ENCODE data around the gene DCUN1D1. TPM values are rescaled to one million over a fixed set of nuclear protein-coding genes. Genes with fewer than 3 reads are reported as not detected.

The DCUN1D1 gene
- total RNA-seq, 3 donors from 2014 or later = 37.5 to 62.0 (median 40.5) TPM

DNA sequence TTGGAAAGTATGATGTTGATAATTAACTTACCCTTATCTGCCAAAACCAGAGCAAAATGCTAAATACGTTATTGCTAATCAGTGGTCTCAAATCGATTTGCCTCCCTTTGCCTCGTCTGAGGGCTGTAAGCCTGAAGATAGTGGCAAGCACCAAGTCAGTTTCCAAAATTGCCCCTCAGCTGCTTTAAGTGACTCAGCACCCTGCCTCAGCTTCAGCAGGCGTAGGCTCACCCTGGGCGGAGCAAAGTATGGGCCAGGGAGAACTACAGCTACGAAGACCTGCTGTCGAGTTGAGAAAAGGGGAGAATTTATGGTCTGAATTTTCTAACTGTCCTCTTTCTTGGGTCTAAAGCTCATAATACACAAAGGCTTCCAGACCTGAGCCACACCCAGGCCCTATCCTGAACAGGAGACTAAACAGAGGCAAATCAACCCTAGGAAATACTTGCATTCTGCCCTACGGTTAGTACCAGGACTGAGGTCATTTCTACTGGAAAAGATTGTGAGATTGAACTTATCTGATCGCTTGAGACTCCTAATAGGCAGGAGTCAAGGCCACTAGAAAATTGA lies 59.7 kb downstream of the DCUN1D1 start:
- ATAC-seq (peak; percentile 31), DNase-seq (no peak)
- no peaks in the 10 kb centered on the region for H3K36me3 ChIP-seq (ENCODE audit: low read depth)
- no peaks in the 10 kb centered on the region for H3K9me3 ChIP-seq
- H3K4me3 ChIP-seq = no peak overlapping the region
- TF ChIP-seq, protein P1, sequence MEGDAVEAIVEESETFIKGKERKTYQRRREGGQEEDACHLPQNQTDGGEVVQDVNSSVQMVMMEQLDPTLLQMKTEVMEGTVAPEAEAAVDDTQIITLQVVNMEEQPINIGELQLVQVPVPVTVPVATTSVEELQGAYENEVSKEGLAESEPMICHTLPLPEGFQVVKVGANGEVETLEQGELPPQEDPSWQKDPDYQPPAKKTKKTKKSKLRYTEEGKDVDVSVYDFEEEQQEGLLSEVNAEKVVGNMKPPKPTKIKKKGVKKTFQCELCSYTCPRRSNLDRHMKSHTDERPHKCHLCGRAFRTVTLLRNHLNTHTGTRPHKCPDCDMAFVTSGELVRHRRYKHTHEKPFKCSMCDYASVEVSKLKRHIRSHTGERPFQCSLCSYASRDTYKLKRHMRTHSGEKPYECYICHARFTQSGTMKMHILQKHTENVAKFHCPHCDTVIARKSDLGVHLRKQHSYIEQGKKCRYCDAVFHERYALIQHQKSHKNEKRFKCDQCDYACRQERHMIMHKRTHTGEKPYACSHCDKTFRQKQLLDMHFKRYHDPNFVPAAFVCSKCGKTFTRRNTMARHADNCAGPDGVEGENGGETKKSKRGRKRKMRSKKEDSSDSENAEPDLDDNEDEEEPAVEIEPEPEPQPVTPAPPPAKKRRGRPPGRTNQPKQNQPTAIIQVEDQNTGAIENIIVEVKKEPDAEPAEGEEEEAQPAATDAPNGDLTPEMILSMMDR (IDR thresholded peaks at IDR 0.05) = no peak
- no peaks in the 10 kb centered on the region for H3K4me1 ChIP-seq (ENCODE audit: low read depth)
- intact Hi-C loops (cut with DNase I, micrococcal nuclease) = no loop called here

DNA sequence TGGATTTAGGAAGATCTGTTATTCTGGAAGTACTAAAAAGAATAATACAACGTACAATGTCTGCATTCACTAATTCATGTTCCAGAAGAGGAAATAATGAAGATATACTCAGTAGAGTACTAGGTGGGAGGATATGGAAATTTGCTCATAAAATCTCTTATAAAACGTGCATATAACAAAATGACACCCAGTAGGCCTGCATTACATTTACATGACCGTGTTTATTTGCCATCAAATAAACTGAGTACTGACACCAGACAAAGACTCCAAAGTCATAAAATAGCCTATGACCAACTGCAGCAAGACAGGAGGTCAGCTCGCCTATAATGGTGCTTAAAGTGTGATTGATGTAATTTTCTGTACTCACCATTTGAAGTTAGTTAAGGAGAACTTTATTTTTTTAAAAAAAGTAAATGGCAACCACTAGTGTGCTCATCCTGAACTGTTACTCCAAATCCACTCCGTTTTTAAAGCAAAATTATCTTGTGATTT lies 60.4 kb downstream of the DCUN1D1 start:
- no peak for ATAC-seq
- intact Hi-C loops (cut with DNase I, micrococcal nuclease) = no loop called here
- no peak overlapping the region for H3K4me3 ChIP-seq
- no peaks in the 10 kb centered on the region for H3K4me1 ChIP-seq (ENCODE audit: low read depth)
- H3K9me3 ChIP-seq = no peaks in the 10 kb centered on the region
- TF ChIP-seq, protein P1 (IDR thresholded peaks at IDR 0.05) = no peak
- DNase-seq = no peak
- H3K36me3 ChIP-seq (ENCODE audit: low read depth) = no peaks in the 10 kb centered on the region

DNA sequence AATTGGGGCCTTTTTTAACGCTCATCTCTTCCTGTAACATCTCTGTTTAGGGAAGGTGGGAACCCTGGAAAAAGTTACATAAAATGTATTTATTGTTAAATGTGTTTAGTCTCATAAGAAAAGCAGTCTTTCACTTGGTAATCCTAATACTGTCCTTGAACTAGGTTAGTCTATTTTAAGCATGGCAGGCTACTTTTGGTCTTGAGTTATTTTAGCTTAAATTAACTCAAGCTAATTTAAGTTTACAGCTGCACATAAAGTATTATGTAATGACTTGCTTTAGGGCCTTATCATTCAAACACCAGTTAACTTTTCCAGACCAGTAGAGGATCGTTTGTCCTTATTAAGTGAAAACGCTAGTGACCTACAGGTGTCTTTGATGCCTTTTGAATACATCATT lies 63.2 kb downstream of the DCUN1D1 start:
- H3K4me3 ChIP-seq = no peak overlapping the region
- ATAC-seq = no peak
- TF ChIP-seq, protein P1 (IDR thresholded peaks at IDR 0.05) = no peak
- no peaks in the 10 kb centered on the region for H3K9me3 ChIP-seq
- no peak for DNase-seq
- H3K4me1 ChIP-seq (ENCODE audit: low read depth) = no peaks in the 10 kb centered on the region
- H3K36me3 ChIP-seq (ENCODE audit: low read depth) = no peaks in the 10 kb centered on the region
- intact Hi-C loops (cut with DNase I, micrococcal nuclease) = no loop called here

DNA sequence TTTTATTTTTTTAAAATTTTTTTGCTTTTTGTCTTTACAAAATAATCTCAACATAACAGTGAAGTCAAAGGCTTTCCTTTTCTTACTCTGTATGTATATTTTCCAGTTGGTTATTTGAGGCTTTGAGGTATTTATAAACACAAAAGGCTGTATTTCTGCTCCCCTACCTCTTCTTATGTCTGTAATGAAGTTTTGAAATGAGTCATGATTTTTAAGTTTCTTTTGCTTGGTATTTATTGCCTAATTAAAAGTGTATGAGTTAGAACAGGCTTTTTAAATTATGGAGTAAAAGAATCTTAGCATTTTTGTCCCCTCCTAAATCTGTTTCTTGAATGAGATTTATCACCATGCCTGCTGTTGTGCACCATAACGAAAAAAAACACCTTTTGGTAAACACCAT lies 66.0 kb downstream of the DCUN1D1 start:
- Histone ChIP-seq H3K9me3 (no peaks in the 10 kb centered on the region), H3K4me3 (no peak overlapping the region), H3K4me1 (ENCODE audit: low read depth) (no peaks in the 10 kb centered on the region), H3K36me3 (ENCODE audit: low read depth) (no peaks in the 10 kb centered on the region)
- no peak for ATAC-seq
- TF ChIP-seq, protein P1 (IDR thresholded peaks at IDR 0.05) = no peak
- intact Hi-C loops (cut with DNase I, micrococcal nuclease) = no loop called here
- DNase-seq = no peak

DNA sequence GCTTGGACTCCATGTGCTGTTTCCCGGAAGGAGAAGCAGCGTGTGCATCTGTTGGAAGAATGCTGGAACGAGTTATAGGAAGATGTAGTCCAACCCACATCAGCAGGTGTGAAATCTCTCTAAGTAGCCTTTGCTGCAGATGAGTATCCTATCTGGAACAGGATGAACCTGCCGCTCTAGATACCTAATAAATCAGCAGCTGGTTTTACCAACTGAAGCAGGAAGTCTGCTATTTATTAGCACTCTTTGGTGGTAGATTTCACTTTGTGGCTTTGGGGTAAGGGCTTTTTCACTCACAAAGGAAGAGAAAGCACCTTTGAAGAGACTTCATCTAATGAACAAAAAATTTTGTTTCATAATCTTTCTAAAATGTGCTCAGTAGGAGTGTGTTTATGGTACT lies 66.4 kb downstream of the DCUN1D1 start:
- TF ChIP-seq, protein P1 (IDR thresholded peaks at IDR 0.05) = no peak
- intact Hi-C loops (cut with DNase I, micrococcal nuclease) = no loop called here
- Histone ChIP-seq H3K4me3 (no peak overlapping the region), H3K4me1 (ENCODE audit: low read depth) (no peaks in the 10 kb centered on the region), H3K9me3 (no peaks in the 10 kb centered on the region), H3K36me3 (ENCODE audit: low read depth) (no peaks in the 10 kb centered on the region)
- peak; percentile 46 for ATAC-seq
- DNase-seq = no peak

DNA sequence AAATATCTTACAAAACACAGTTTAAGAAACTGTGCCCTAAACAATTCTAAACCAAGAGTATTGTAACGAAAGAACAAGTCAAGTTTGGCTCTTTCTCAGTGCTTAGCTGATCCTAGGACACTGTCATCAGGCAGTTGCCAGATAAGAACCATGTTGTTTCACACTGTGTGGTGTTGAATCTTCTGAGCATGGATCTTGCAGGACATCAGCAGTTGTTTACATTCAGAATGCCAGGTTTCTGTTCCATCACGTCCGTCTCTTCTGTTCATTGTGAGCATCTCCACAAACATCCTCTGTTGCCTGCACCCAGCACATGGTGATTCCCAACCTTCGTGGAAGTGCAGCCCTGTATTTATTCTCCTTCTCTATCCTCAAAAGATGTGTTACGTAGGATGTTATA lies 67.9 kb downstream of the DCUN1D1 start:
- Histone ChIP-seq H3K9me3 (no peaks in the 10 kb centered on the region), H3K36me3 (ENCODE audit: low read depth) (no peaks in the 10 kb centered on the region), H3K4me3 (no peak overlapping the region), H3K4me1 (ENCODE audit: low read depth) (no peaks in the 10 kb centered on the region)
- TF ChIP-seq, protein P1 (IDR thresholded peaks at IDR 0.05) = no peak
- ATAC-seq = no peak
- intact Hi-C loops (cut with DNase I, micrococcal nuclease) = no loop called here
- no peak for DNase-seq

Measured in mucosa of descending colon (tissue), 3 donors.